K562 (cell line): ENCODE measurements around the gene CNTRL. TPM values are rescaled to one million over a fixed set of nuclear protein-coding genes. Genes with fewer than 3 reads are reported as not detected.

ENCODE experiments used
- ATAC-seq: fragments of 200-7000 bp; cut with Tn5 transposase; 3 replicates; pipeline ENCODE4 v1.9.1; 2020; ENCODE audit warnings: moderate library complexity
- BruUV-seq: library from RNA; stranded (reverse); fragments of 400-500 nt; replicated peaks from 2 replicates; lab custom pipeline; 2021; lab: Mats Ljungman, UMichigan
- CTCF ChIA-PET: fragments of 300-600 bp; formaldehyde crosslinking; extraction: SDS; loops from one replicate; lab custom pipeline; 2021; ENCODE audit warnings: low intra/inter-chr PET ratio; lab: Yijun Ruan, JAX
- POLR2A ChIA-PET: fragments of 300-600, 350-650 bp; sonication (Branson Sonifier 250); formaldehyde crosslinking; extraction: SDS; loops from one replicate; lab custom pipeline; 2021; ENCODE audit warnings: antibody characterized with exemption, inconsistent platforms; lab: Yijun Ruan, JAX
- DNase-seq, 4 experiments: peaks; one replicate each; pipeline versions ENCODE4 v3.0.0 to v3.0.0-alpha.2; 2011 to 2018; ENCODE audit warnings: low spot score in 3 of 4, mixed read lengths in 3 of 4; ENCODE audit errors: extremely low read depth in 1 of 4
- FAIRE-seq: peaks from 2 replicates; lab custom pipeline; 2011; peaks lifted over from hg19 to GRCh38; lab: Jason Lieb, UNC
- H2AFZ ChIP-seq: 2 replicates; pipeline ENCODE4 v1.6.0; 2011; ENCODE audit warnings: low read depth, low read length, control low read depth, inconsistent platforms
- H3K27ac ChIP-seq: fragments of 200-600 bp; 3 replicates; pipeline ENCODE4 v1.8.0; 2011; ENCODE audit warnings: low read depth, mild to moderate bottlenecking, control low read depth, inconsistent platforms, low read length, moderate library complexity, mixed read lengths; ENCODE audit errors: extremely low read depth
- H3K27me3 ChIP-seq, 2 experiments: fragments of 300-600 bp in 1 of 2; 2 replicates in 1 of 2; 3 replicates in 1 of 2; pipeline versions ENCODE4 v1.6.0 to v1.8.0; 2011; ENCODE audit warnings: inconsistent platforms in 2 of 2, low read length in 2 of 2, mild to moderate bottlenecking in 1 of 2, mixed read lengths in 1 of 2, moderate library complexity in 1 of 2; ENCODE audit not compliant: control insufficient read depth in 2 of 2, insufficient read depth in 2 of 2
- H3K36me3 ChIP-seq: fragments of 300-600 bp; 3 replicates; pipeline ENCODE4 v1.8.0; 2011; ENCODE audit warnings: mild to moderate bottlenecking, low read length, inconsistent platforms; ENCODE audit not compliant: control insufficient read depth, insufficient read depth
- H3K4me1 ChIP-seq, 2 experiments: fragments of 200-600 bp in 1 of 2; replicated peaks in 1 of 2; 2 replicates in 1 of 2; 3 replicates in 1 of 2; pipeline versions ENCODE4 v1.5.1 to v1.8.0; 2011; ENCODE audit warnings: inconsistent platforms in 2 of 2, low read length in 2 of 2, mild to moderate bottlenecking in 1 of 2, mixed read lengths in 1 of 2, moderate library complexity in 1 of 2; ENCODE audit not compliant: control insufficient read depth in 2 of 2, insufficient read depth in 2 of 2
- H3K4me2 ChIP-seq: 2 replicates; pipeline ENCODE4 v1.6.1; 2011; ENCODE audit warnings: low read length, control low read depth, inconsistent platforms, mixed read lengths; ENCODE audit not compliant: insufficient read depth
- H3K4me3 ChIP-seq: fragments of 200-600 bp; sonication (generic), shearing (Covaris generic); 2 replicates; pipeline ENCODE4 v1.5.1; 2016; ENCODE audit warnings: control low read depth, inconsistent platforms
- H3K79me2 ChIP-seq: fragments of 200-600 bp; 3 replicates; pipeline ENCODE4 v1.8.0; 2011; ENCODE audit warnings: low read length, inconsistent platforms; ENCODE audit not compliant: control insufficient read depth, insufficient read depth
- H3K9ac ChIP-seq, 2 experiments: 2 replicates each; pipeline versions ENCODE4 v1.6.0 to v1.6.1; 2011; ENCODE audit warnings: low read depth in 2 of 2, low read length in 2 of 2, control low read depth in 1 of 2, inconsistent platforms in 1 of 2, mild to moderate bottlenecking in 1 of 2, mixed read lengths in 1 of 2; ENCODE audit not compliant: insufficient read depth in 1 of 2
- H3K9me1 ChIP-seq: one replicate; pipeline ENCODE4 v1.6.0; 2011; ENCODE audit warnings: inconsistent platforms, mild to moderate bottlenecking, low read length, moderate library complexity; ENCODE audit not compliant: control insufficient read depth, insufficient read depth
- H3K9me3 ChIP-seq: replicated peaks from 2 replicates; pipeline ENCODE4 v1.5.1; 2011; ENCODE audit warnings: low read depth, low read length, inconsistent platforms; ENCODE audit not compliant: control insufficient read depth, insufficient read depth
- H4K20me1 ChIP-seq: replicated peaks from 2 replicates; pipeline ENCODE4 v1.6.1; 2011; ENCODE audit warnings: low read length, inconsistent platforms, mixed read lengths; ENCODE audit not compliant: control insufficient read depth, insufficient read depth
- ARHGAP35 ChIP-seq: fragments of 450-650 bp; IDR thresholded peaks from 2 replicates; pipeline ENCODE4 v1.6.1; 2018; ENCODE audit not compliant: partially characterized antibody
- BACH1 ChIP-seq: fragments of 200-800 bp; sonication (Bioruptor generic); IDR thresholded peaks from 2 replicates; pipeline ENCODE4 v1.6.1; 2016; ENCODE audit warnings: missing genetic modification characterization, missing compliant biosample characterization
- BHLHE40 ChIP-seq: IDR thresholded peaks from 2 replicates; pipeline ENCODE4 v1.6.1; 2011; ENCODE audit warnings: low read length, improper control_type of control experiment
- C11orf30 ChIP-seq: fragments of 450-650 bp; IDR thresholded peaks from 2 replicates; pipeline ENCODE4 v1.6.1; 2016; ENCODE audit warnings: low read depth, mild to moderate bottlenecking
- CCAR2 ChIP-seq: fragments of 200-400 bp; formaldehyde crosslinking; IDR thresholded peaks from 2 replicates; pipeline ENCODE4 v1.6.1; 2017; ENCODE audit warnings: mild to moderate bottlenecking, low read depth, low read length
- CEBPG ChIP-seq, 3 experiments: fragments of 200-800 bp in 1 of 3; sonication (Bioruptor generic) in 1 of 3; sonication (generic) in 1 of 3; formaldehyde crosslinking in 1 of 3; IDR thresholded peaks in 2 of 3; conservative IDR thresholded peaks in 1 of 3; 2 replicates each; pipeline versions ENCODE4 v1.6.1 to v1.8.0; 2016 to 2022; ENCODE audit warnings: missing compliant biosample characterization in 2 of 3, missing genetic modification characterization in 2 of 3, mild to moderate bottlenecking in 1 of 3, missing genetic modification reagents in 1 of 3
- ESRRA ChIP-seq: fragments of 450-650 bp; IDR thresholded peaks from 2 replicates; pipeline ENCODE4 v1.6.1; 2014; ENCODE audit warnings: low read depth, mild to moderate bottlenecking, moderate library complexity, borderline replicate concordance
- FOSL1 ChIP-seq: fragments of 200-800 bp; sonication (Bioruptor generic); conservative IDR thresholded peaks from 2 replicates; pipeline ENCODE4 v1.6.1; 2016; ENCODE audit warnings: missing genetic modification characterization, missing compliant biosample characterization
- ILK ChIP-seq: fragments of 450-650 bp; IDR thresholded peaks from 2 replicates; pipeline ENCODE4 v1.6.1; 2016; ENCODE audit warnings: missing genetic modification characterization, low read depth, mild to moderate bottlenecking, missing compliant biosample characterization, moderate library complexity, borderline replicate concordance
- L3MBTL2 ChIP-seq: fragments of 450-650 bp; IDR thresholded peaks from 2 replicates; pipeline ENCODE4 v1.6.1; 2016; ENCODE audit warnings: mild to moderate bottlenecking, moderate library complexity
- NCOA1 ChIP-seq: fragments of 450-650 bp; IDR thresholded peaks from 2 replicates; pipeline ENCODE4 v1.6.1; 2016; ENCODE audit warnings: low read depth
- NFIC ChIP-seq: fragments of 450-650 bp; IDR thresholded peaks from 2 replicates; pipeline ENCODE4 v1.6.1; 2017; ENCODE audit warnings: mild to moderate bottlenecking, inconsistent platforms
- PHF20 ChIP-seq: fragments of 450-650 bp; IDR thresholded peaks from 2 replicates; pipeline ENCODE4 v1.6.1; 2018; ENCODE audit not compliant: partially characterized antibody
- RBM25 ChIP-seq: fragments of 200-400 bp; formaldehyde crosslinking; IDR thresholded peaks from 2 replicates; pipeline ENCODE4 v1.6.1; 2018; ENCODE audit warnings: low read length, low read depth, moderate library complexity; ENCODE audit not compliant: severe bottlenecking
- RNF2 ChIP-seq: sonication (generic); IDR thresholded peaks from 2 replicates; pipeline ENCODE4 v1.6.1; 2016
- SIN3A ChIP-seq, 2 experiments: fragments of 150-350 bp in 1 of 2; IDR thresholded peaks; 2 replicates each; pipeline ENCODE4 v1.6.1; 2011 to 2016; ENCODE audit warnings: borderline replicate concordance in 2 of 2, low read depth in 2 of 2, low read length in 2 of 2, mild to moderate bottlenecking in 2 of 2, moderate library complexity in 2 of 2; ENCODE audit not compliant: control insufficient read depth in 1 of 2
- STAT5B ChIP-seq: fragments of 250-450 bp; sonication (Bioruptor Pico); IDR thresholded peaks from 2 replicates; pipeline ENCODE4 v1.8.0; 2021; ENCODE audit warnings: mild to moderate bottlenecking, inconsistent platforms
- ZKSCAN1 ChIP-seq: fragments of 150-350 bp; IDR thresholded peaks from 2 replicates; pipeline ENCODE4 v1.6.1; 2016; ENCODE audit warnings: low read depth, low read length
- ZNF3 ChIP-seq: fragments of 250-450 bp; sonication (Bioruptor Pico); IDR thresholded peaks from 2 replicates; pipeline ENCODE4 v1.5.0; 2021; ENCODE audit warnings: mild to moderate bottlenecking, moderate library complexity
- ZNF780A ChIP-seq: fragments of 250-450 bp; sonication (Bioruptor Pico); IDR thresholded peaks from 2 replicates; pipeline ENCODE4 v1.5.0; 2021; ENCODE audit warnings: mild to moderate bottlenecking
- WGBS: fragments of 100-300 bp; shearing (Covaris generic); methylation state at CpG from one replicate; pipeline ENCODE4 v1.1.6; 2016; ENCODE audit warnings: low coverage, mixed read lengths; ENCODE audit not compliant: insufficient coverage; ENCODE audit errors: missing lambda C conversion rate; 5-methylcytosine and 5-hydroxymethylcytosine counted together
- in situ Hi-C: fragments of 300-500 bp; cut with MboI; formaldehyde crosslinking; loops from 4 replicates; pipeline ENCODE4 v1.15.0; 2018; ENCODE audit warnings: inconsistent platforms, mixed read lengths
- intact Hi-C: fragments of 100-400 bp; cut with micrococcal nuclease; formaldehyde crosslinking; loops from 2 replicates; pipeline ENCODE4 v1.14.2; 2022
- polyA plus RNA-seq, 8 experiments: library from polyadenylated mRNA; depleted of rRNA in 4 of 8; stranded (reverse) in 5 of 8; unstranded in 3 of 8; fragments of >200 nt; fragmentation: Nextera tagmentation in 2 of 8; fragmentation: Illumina TruSeq in 1 of 8; extraction: Ambion mirVana in 2 of 8; extraction: Trizol in 1 of 8; gene quantifications; 2 replicates each; pipeline versions ENCODE4 v1.2.1 to v1.2.3, GENCODE V29; 2011 to 2014; ENCODE audit warnings: inconsistent platforms in 1 of 8, missing spikeins in 1 of 8
- total RNA-seq, 7 experiments: library from RNA; depleted of rRNA in 6 of 7; stranded (reverse); fragments of >200 nt in 6 of 7; fragmentation: Illumina TruSeq in 2 of 7; extraction: Trizol in 2 of 7; gene quantifications; 2 replicates each; pipeline versions ENCODE4 v1.2.1 to v1.2.3, GENCODE V29; 2011 to 2021; ENCODE audit warnings: low replicate concordance in 1 of 7
- TF ChIP-seq, protein P1 (sequence below): fragments of 450-650 bp; formaldehyde crosslinking; IDR thresholded peaks from 2 replicates; pipeline ENCODE4 v1.4.0; 2020; ENCODE audit warnings: mild to moderate bottlenecking, moderate library complexity

Gene CNTRL
- total and polyA plus RNA-seq, 9 of the 15 experiments (the other 6 are each of a cell fraction or from before 2014, with no cell fraction given): 9.2 to 28.9 (median 20.5) TPM

DNA sequence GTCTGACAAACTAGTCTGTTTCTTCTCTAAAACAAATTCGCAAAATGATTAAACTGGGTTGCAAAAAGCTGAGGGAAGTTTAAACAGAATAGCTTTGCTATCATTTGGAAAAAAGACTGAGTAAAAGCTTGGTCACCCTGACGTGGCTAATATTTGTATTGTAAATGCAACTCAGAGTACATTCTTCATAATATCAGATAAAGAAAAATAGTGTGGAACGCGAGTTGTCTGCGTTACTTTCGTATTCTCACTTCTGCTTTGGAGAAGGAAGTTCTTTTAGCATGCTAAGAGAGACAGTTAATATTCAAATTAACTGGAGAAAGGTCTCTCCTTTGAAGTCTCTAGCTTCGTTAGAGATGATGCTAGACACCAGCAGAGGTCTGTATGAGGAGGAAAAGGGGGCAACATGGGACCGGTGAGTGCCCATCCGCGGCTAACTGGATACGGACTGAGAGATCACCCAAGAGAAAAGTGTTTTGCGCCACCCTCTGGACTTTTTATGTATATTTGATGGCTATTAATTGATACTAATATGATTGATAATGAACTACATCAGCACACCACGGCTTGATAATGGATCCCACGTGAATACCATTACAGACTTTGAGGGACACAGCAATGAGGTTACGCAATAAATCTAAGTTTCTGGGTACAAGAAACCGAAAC, 2.9 kb upstream of the CNTRL start (continued):
- TF ChIP-seq C11orf30 (peak; percentile 8; the same call in 1 of the 2 replicates), RNF2 (no peak), CEBPG (CRISPR knock-in tag; IDR thresholded peaks at IDR 0.05) (0 out of 2 replicates have a peak, but pooled peaks have one; percentile 31), CEBPG (tag; conservative IDR thresholded peaks at IDR 0.05 in 1 of 2, IDR thresholded peaks at IDR 0.05 in 1 of 2) (peak; percentile 33 to 91; a peak in 2 of 4 replicates)

DNA sequence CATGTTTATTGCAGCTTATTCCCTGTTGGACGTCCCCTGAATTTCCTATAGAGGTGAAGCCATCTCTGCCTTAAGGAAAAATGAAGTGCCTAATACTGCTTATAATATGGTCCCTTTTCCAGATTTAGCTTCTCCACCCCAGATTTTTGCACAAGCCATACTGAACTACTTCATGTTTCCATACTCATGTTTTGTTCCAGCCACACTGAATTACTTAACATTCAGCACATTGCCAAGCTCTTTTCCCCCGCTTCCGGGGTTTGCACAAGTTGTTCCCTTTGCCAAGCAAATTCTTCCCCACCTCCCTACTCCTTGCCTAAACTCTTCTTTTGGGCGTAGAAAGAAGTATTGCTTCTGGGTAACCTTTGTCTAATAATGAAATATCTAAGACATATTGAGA, 1.7 kb upstream of the CNTRL start:
- no peak overlapping the region for H3K4me2 ChIP-seq
- no peak overlapping the region for H2AFZ ChIP-seq

More for the DNA sequence above, 1.7 kb upstream of the CNTRL start:
- H4K20me1 ChIP-seq: no peaks in the 10 kb centered on the region
- no peak for TF ChIP-seq NCOA1
- no peak for TF ChIP-seq CCAR2
- TF ChIP-seq RBM25: no peak
- TF ChIP-seq ZNF780A (CRISPR knock-in tag): no peak
- no peak for TF ChIP-seq BHLHE40
- no peak for TF ChIP-seq ZKSCAN1
- TF ChIP-seq SIN3A (IDR thresholded peaks at IDR 0.05; ENCODE audit: borderline replicate concordance in 2 of 2, control insufficient read depth in 1 of 2, low read depth in 2 of 2, low read length in 2 of 2): no peak
- no peak for TF ChIP-seq ZNF3 (CRISPR knock-in tag)
- TF ChIP-seq L3MBTL2: no peak
- TF ChIP-seq ILK: no peak
- TF ChIP-seq ARHGAP35: no peak
- TF ChIP-seq, protein P1, sequence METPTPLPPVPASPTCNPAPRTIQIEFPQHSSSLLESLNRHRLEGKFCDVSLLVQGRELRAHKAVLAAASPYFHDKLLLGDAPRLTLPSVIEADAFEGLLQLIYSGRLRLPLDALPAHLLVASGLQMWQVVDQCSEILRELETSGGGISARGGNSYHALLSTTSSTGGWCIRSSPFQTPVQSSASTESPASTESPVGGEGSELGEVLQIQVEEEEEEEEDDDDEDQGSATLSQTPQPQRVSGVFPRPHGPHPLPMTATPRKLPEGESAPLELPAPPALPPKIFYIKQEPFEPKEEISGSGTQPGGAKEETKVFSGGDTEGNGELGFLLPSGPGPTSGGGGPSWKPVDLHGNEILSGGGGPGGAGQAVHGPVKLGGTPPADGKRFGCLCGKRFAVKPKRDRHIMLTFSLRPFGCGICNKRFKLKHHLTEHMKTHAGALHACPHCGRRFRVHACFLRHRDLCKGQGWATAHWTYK (CRISPR knock-in tag): no peak
- TF ChIP-seq PHF20: no peak
- no peak for TF ChIP-seq FOSL1 (tag)
- TF ChIP-seq BACH1 (tag): no peak
- no peak for TF ChIP-seq ESRRA
- TF ChIP-seq STAT5B (CRISPR knock-in tag): no peak
- TF ChIP-seq NFIC: no peak
- DNase-seq: no peak
- no peak overlapping the region for H3K9ac ChIP-seq
- WGBS: 89% methylated on average over 4 of the region's 4 CpGs
- no peak overlapping the region for H3K27ac ChIP-seq
- no peaks in the 10 kb centered on the region for H3K9me1 ChIP-seq
- ATAC-seq: no peak
- peaks cover 14% of the 10 kb centered on the region for H3K79me2 ChIP-seq
- BruUV-seq: no TSS peak
- H3K4me1 ChIP-seq: peaks cover 7 to 20% of the 10 kb centered on the region in 2 experiments; a peak in 4 of 5 replicates
- intact Hi-C loops: loop anchor here (10.0 kb wide), 1 partner anchor 198 kb away; the partner anchor contains the start of gene PHF19
- no peaks in the 10 kb centered on the region for H3K27me3 ChIP-seq
- no peak for FAIRE-seq
- in situ Hi-C loops: no loop called here
- ChIA-PET POLR2A (interaction anchor here (0.5 kb wide), 1 partner anchor 359 kb away, joined by 3 read pairs; the partner anchor contains the start of gene MEGF9), CTCF (interaction anchor here (0.7 kb wide), 1 partner anchor 18 kb away, joined by 3 read pairs; no protein-coding TSS in a partner anchor)
- no peaks in the 10 kb centered on the region for H3K9me3 ChIP-seq
- no peaks in the 10 kb centered on the region for H3K36me3 ChIP-seq
- H3K4me3 ChIP-seq: no peak overlapping the region
